Skin of body (tissue), 2 donors: Measurements from ENCODE around the gene EDN1. TPM values are rescaled to one million over a fixed set of nuclear protein-coding genes. Genes with fewer than 3 reads are reported as not detected.

Source experiments
- DNase-seq: peaks from one replicate; lab custom pipeline; 2025; lab: John Stamatoyannopoulos, UW
- total RNA-seq: library from RNA; depleted of rRNA; stranded (reverse); fragments of >200 nt; gene quantifications from one replicate; pipeline ENCODE4 v1.2.3, GENCODE V29; 2014

Gene EDN1
- total RNA-seq: 6.3 TPM

GRCh38 chr6:12289933-12290820 lies at the start of gene EDN1:
Gene EDN1 (plus strand): TSS chr6:12290361. CDS start chr6:12290630, 269 bp downstream.
- peak; percentile 63 for DNase-seq

DNA sequence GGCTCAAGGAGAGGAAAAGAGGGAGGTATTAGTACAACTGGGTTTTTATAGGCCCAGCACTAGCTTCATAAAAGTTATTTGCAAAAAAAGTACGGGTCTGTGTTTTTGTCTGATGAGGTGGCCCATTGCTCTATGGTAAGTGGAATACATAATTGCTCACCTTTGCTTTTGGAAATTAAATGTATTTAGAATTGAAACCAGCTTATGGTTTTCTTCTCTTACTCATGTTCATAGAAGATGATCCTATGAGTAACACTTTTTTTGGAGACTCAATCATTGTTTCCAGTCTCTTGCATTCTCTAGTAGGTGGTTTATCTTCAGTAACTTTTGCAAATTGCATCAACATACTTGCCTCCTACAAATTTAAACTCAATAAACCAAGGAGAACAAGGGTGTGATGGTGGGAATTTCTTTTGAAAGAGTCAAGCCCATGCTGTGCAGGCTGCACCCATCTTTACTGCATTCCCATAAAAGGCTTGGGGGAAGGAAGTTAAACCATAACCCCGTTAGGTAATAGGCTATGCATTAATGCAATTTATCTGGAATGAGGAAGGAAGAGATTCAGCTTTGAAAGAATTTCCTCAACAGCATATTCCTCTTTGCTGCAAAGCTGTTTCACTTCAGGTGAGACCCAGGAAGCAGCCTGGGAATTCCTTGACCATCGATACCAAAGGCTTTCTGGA lies 48.5 kb upstream of the EDN1 start:
- no peak for DNase-seq

- DNase-seq: no peak
Observed at GRCh38 chr6:12243169-12243568, 47.0 kb upstream of the EDN1 start.

DNA sequence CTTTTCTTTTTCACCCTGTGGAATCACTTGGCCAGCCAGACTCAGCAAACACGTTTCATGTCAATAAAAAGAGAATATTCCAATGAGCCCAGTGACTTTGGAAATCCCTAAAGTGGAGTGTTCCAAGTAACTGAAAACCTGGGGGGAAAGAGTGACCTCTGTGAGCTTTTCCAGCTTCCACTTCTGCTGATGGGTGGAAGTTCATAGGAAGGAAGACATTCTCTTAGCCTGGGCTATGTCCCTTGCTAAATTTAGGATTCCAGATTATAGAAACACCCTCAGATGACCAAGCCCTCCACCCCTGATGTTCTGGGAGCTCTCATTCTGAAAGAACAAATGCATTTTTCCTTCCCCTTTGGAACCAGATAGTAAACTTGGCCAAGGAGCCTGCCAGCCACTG lies 44.8 kb upstream of the EDN1 start:
- DNase-seq: no peak

GRCh38 chr6:12245763-12246718 lies 44.1 kb upstream of the EDN1 start:
- no peak for DNase-seq

DNA sequence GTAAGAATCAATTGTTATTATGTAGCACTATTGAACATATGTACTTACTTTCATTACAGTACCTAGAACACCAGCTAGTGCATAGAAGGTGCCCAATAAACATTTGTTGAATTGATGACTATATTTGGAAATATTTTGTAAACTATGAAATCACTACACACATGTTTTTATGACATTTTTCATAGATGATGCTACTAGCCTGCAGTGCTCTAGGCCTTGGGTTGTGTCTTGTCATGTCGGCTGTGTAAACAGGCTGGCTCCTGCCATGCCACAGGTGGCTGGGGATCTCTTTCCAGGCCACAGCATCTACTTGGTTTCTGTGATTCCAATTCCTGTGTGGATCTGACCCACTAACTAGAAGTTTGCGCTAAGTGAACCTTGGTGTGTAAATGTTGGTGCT lies 43.3 kb upstream of the EDN1 start:
- DNase-seq: no peak

GRCh38 chr6:12249541-12250382 lies 40.4 kb upstream of the EDN1 start:
- no peak for DNase-seq

GRCh38 chr6:12250383-12250770 lies 39.8 kb upstream of the EDN1 start:
- no peak for DNase-seq

DNA sequence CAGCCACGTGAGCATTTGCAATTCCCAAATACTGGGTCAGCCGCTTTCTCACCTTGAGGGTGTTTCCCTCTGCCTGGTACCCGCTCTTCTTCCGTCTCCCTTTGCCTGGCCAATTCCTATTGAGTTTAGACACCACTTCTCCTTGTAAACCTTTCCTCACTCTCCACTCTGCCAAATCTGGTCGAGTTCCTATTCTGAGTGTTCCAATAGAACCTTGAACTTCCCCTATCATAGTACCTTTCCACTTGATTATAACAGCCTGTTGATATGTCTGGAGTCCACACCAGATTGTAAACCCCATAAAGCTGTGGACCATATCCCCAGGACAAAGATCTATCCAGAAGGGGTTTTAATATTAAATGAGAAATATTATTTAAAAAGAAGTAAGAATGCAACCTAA lies 36.0 kb upstream of the EDN1 start:
- DNase-seq: no peak

GRCh38 chr6:12258191-12258590 lies 32.0 kb upstream of the EDN1 start:
- DNase-seq: no peak

GRCh38 chr6:12258591-12259075 lies 31.5 kb upstream of the EDN1 start:
- DNase-seq: no peak

- DNase-seq: no peak
Observed at GRCh38 chr6:12260458-12261093, 29.6 kb upstream of the EDN1 start.

- no peak for DNase-seq
Observed at GRCh38 chr6:12261502-12261901, 28.7 kb upstream of the EDN1 start.

GRCh38 chr6:12262236-12263061 lies 27.7 kb upstream of the EDN1 start:
- no peak for DNase-seq

DNA sequence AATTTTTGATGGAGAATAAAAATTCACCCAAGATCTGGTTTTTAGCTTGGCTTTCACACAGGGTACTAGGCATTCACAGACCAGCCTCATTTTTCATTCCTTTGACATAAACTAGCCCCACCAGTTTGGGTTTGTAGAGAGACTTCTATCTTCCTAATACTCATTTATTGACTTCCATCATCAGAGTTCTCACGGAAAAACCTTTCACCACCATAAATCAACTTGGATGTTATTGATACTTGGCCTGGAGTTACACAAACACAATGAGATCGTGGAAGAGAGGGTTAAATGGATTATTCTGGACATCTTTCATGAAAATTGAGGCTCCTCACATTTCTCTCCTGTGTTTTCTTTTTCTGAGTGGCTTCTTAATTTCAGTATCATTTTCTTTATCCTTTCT lies 26.8 kb upstream of the EDN1 start:
- DNase-seq: no peak

DNA sequence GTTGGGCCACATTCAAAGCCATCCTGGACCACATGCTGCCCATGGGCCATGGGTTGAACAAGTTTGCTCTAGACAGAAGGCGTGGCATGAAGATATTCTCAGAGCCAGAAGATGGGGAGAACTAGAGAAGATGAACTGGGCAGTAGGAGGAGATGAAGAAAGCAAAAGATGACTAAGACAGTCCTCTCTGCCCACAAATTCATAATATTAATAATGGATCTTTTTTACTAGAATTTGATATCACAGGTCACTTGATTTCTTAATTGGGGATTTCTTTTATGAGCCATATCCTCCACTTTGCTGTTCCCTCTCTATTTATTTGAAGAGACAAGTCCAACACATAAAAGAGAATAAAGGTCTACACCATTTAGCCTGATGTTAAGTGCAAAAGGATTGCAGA lies 25.5 kb upstream of the EDN1 start:
- DNase-seq: no peak

- no peak for DNase-seq
Observed at GRCh38 chr6:12265296-12265695, 24.9 kb upstream of the EDN1 start.

GRCh38 chr6:12265791-12266190 lies 24.4 kb upstream of the EDN1 start:
- DNase-seq: no peak

DNA sequence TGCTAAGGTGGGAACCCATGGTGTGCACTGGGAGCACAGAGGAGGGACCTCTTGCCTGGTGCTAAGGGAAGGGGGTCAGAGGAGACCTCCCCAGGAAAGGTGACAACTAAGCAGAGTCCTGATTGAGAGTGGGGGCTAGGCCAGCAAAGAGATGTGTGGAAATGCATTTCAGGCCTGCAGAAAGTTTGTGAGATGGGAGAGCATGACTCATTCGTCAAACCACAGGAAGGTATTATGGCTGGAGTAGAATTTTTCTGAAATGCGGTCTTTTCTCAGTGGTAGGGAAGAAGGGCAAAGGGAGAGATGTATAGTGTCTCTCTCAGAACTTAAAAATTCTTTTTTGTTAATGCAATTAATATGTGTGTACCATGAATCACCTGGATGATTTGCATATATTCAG lies 23.6 kb upstream of the EDN1 start:
- no peak for DNase-seq
